Calu3 (cell line): ENCODE data around the gene TEPSIN. TPM values are rescaled to one million over a fixed set of nuclear protein-coding genes. Genes with fewer than 3 reads are reported as not detected.

Source experiments
- BruUV-seq: library from RNA; stranded (reverse); fragments of 400-500 nt; replicated peaks from 2 replicates; lab custom pipeline; 2021; lab: Mats Ljungman, UMichigan
- CTCF ChIA-PET: fragments of 300-600 bp; sonication (Branson Sonifier 250); formaldehyde crosslinking; loops from one replicate; lab custom pipeline; 2022; ENCODE audit warnings: antibody characterized with exemption; lab: Charles Lee
- DNase-seq: peaks from one replicate; pipeline ENCODE4 v3.0.0; 2022
- H3K27ac Mint-ChIP-seq: one replicate; pipeline ENCODE4 v1.8.0; 2022; ENCODE audit warnings: mixed read lengths; ENCODE audit not compliant: unreplicated experiment
- H3K27me3 Mint-ChIP-seq: one replicate; pipeline ENCODE4 v1.8.0; 2022; ENCODE audit warnings: mixed read lengths; ENCODE audit not compliant: unreplicated experiment
- H3K36me3 Mint-ChIP-seq: one replicate; pipeline ENCODE4 v1.8.0; 2022; ENCODE audit warnings: mild to moderate bottlenecking, moderate library complexity, mixed read lengths; ENCODE audit not compliant: insufficient read depth, unreplicated experiment
- H3K4me1 Mint-ChIP-seq: one replicate; pipeline ENCODE4 v1.8.0; 2022; ENCODE audit warnings: mild to moderate bottlenecking, low read depth, mixed read lengths; ENCODE audit not compliant: unreplicated experiment
- H3K4me3 Mint-ChIP-seq: one replicate; pipeline ENCODE4 v1.8.0; 2022; ENCODE audit warnings: mild to moderate bottlenecking, low read depth, moderate library complexity, mixed read lengths; ENCODE audit not compliant: unreplicated experiment
- H3K9me3 Mint-ChIP-seq: one replicate; pipeline ENCODE4 v1.8.0; 2022; ENCODE audit warnings: low read depth, mixed read lengths; ENCODE audit not compliant: unreplicated experiment
- CTCF ChIP-seq: fragments of 200-600 bp; IDR thresholded peaks from one replicate; pipeline ENCODE4 v1.8.0; 2022; ENCODE audit warnings: antibody characterized with exemption; ENCODE audit not compliant: unreplicated experiment
- intact Hi-C: fragments of 100-400 bp; cut with micrococcal nuclease; formaldehyde crosslinking; loops from one replicate; pipeline ENCODE4 v1.10.0; 2022; ENCODE audit not compliant: unreplicated experiment
- total RNA-seq: library from RNA; stranded (reverse); gene quantifications from 2 replicates; pipeline ENCODE4 v1.2.3, GENCODE V29; 2022

Gene TEPSIN
- total RNA-seq, 1 experiment from 2014 or later: 37.0 TPM

- CTCF ChIA-PET: interaction anchor here (0.7 kb wide), 1 partner anchor 335 kb away, joined by 3 read pairs; no protein-coding TSS in a partner anchor
- BruUV-seq: no TSS peak
- no peaks in the 10 kb centered on the region for H3K27me3 Mint-ChIP-seq
- peaks cover 19% of the 10 kb centered on the region for H3K36me3 Mint-ChIP-seq
- H3K9me3 Mint-ChIP-seq: no peaks in the 10 kb centered on the region
- intact Hi-C loops: no loop called here
- H3K4me3 Mint-ChIP-seq: no peak overlapping the region
- H3K4me1 Mint-ChIP-seq: no peaks in the 10 kb centered on the region
- DNase-seq: no peak
- no peak for TF ChIP-seq CTCF
- no peak overlapping the region for H3K27ac Mint-ChIP-seq
Measured at GRCh38 chr17:81210868-81211267, 28.0 kb downstream of the TEPSIN start.

- no peaks in the 10 kb centered on the region for H3K9me3 Mint-ChIP-seq
- no peaks in the 10 kb centered on the region for H3K27me3 Mint-ChIP-seq
- BruUV-seq: no TSS peak
- H3K4me1 Mint-ChIP-seq: no peaks in the 10 kb centered on the region
- CTCF ChIA-PET: interaction anchor here (0.7 kb wide), 1 partner anchor 336 kb away, joined by 3 read pairs; no protein-coding TSS in a partner anchor
- intact Hi-C loops: no loop called here
- no peak overlapping the region for H3K27ac Mint-ChIP-seq
- no peak overlapping the region for H3K4me3 Mint-ChIP-seq
- no peak for TF ChIP-seq CTCF
- DNase-seq: no peak
- peaks cover 19% of the 10 kb centered on the region for H3K36me3 Mint-ChIP-seq
Measured at GRCh38 chr17:81210466-81210865, 28.4 kb downstream of the TEPSIN start.

GRCh38 chr17:81209141-81209540 lies 29.7 kb downstream of the TEPSIN start:
- intact Hi-C loops: no loop called here
- DNase-seq: no peak
- Mint-ChIP-seq H3K36me3 (peaks cover 19% of the 10 kb centered on the region), H3K4me3 (no peak overlapping the region), H3K9me3 (no peaks in the 10 kb centered on the region), H3K4me1 (no peaks in the 10 kb centered on the region), H3K27ac (no peak overlapping the region), H3K27me3 (no peaks in the 10 kb centered on the region)
- CTCF ChIA-PET: interaction anchor here (1.1 kb wide), 1 partner anchor 9 kb away, joined by 4 read pairs; no protein-coding TSS in a partner anchor
- TF ChIP-seq CTCF: no peak
- no TSS peak for BruUV-seq

- intact Hi-C loops: no loop called here
- H3K9me3 Mint-ChIP-seq: no peaks in the 10 kb centered on the region
- H3K4me1 Mint-ChIP-seq: no peaks in the 10 kb centered on the region
- H3K27ac Mint-ChIP-seq: no peak overlapping the region
- BruUV-seq: no TSS peak
- no peak for DNase-seq
- TF ChIP-seq CTCF: no peak
- H3K4me3 Mint-ChIP-seq: no peak overlapping the region
- CTCF ChIA-PET: interaction anchor here (1.1 kb wide), 1 partner anchor 8 kb away, joined by 4 read pairs; no protein-coding TSS in a partner anchor
- H3K36me3 Mint-ChIP-seq: peaks cover 19% of the 10 kb centered on the region
- H3K27me3 Mint-ChIP-seq: no peaks in the 10 kb centered on the region
Measured at GRCh38 chr17:81208651-81209050, 30.2 kb downstream of the TEPSIN start.
